Spleen (tissue), 11 donors: ENCODE results near the gene TPPP3. TPM values are rescaled to one million over a fixed set of nuclear protein-coding genes. Genes with fewer than 3 reads are reported as not detected.

Source experiments
- DNase-seq: peaks from one replicate; pipeline ENCODE4 v3.0.0-alpha.2; 2020
- H3K27ac ChIP-seq, 8 donors: fragments of 200-600 bp; sonication (generic) in 7 of 8; 1 replicate in 4 of 8; 2 replicates in 4 of 8; pipeline versions ENCODE4 v1.5.0 to v1.8.0; 2016 to 2021; ENCODE audit warnings: inconsistent platforms in 4 of 8, mild to moderate bottlenecking in 4 of 8, moderate library complexity in 1 of 8
- H3K27me3 ChIP-seq, 7 donors: fragments of 200-600 bp; sonication (generic) in 6 of 7; replicated peaks in 1 of 7; 1 replicate in 4 of 7; 2 replicates in 3 of 7; pipeline versions ENCODE4 v1.5.0 to v1.8.0; 2016 to 2021; ENCODE audit warnings: inconsistent platforms in 3 of 7, mild to moderate bottlenecking in 1 of 7
- H3K36me3 ChIP-seq, 6 donors: fragments of 200-600 bp; sonication (generic) in 5 of 6; 1 replicate in 4 of 6; 2 replicates in 2 of 6; pipeline versions ENCODE4 v1.5.0 to v1.8.0; 2016 to 2021; ENCODE audit warnings: inconsistent platforms in 2 of 6
- H3K4me1 ChIP-seq, 6 donors: fragments of 200-600 bp; sonication (generic) in 5 of 6; 1 replicate in 3 of 6; 2 replicates in 3 of 6; pipeline versions ENCODE4 v1.5.0 to v1.8.0; 2016 to 2021; ENCODE audit warnings: inconsistent platforms in 3 of 6
- H3K4me3 ChIP-seq, 8 donors: fragments of 200-600 bp; sonication (generic) in 7 of 8; 1 replicate in 4 of 8; 2 replicates in 4 of 8; pipeline versions ENCODE4 v1.5.0 to v1.8.0; 2016 to 2021; ENCODE audit warnings: inconsistent platforms in 4 of 8, mild to moderate bottlenecking in 4 of 8, moderate library complexity in 2 of 8
- H3K9me3 ChIP-seq, 8 donors: fragments of 200-600 bp; sonication (generic) in 7 of 8; 1 replicate in 4 of 8; 2 replicates in 4 of 8; pipeline versions ENCODE4 v1.5.0 to v1.8.0; 2016 to 2021; ENCODE audit warnings: inconsistent platforms in 4 of 8
- POLR2A ChIP-seq, 3 donors: fragments of 450-650 bp; IDR thresholded peaks; one replicate each; pipeline ENCODE4 v1.5.1; 2017; ENCODE audit warnings: antibody characterized with exemption in 3 of 3, mild to moderate bottlenecking in 1 of 3
- POLR2AphosphoS5 ChIP-seq, 3 donors: sonication (generic); formaldehyde crosslinking; IDR thresholded peaks; one replicate each; pipeline ENCODE4 v1.5.1; 2017; ENCODE audit warnings: antibody characterized with exemption in 3 of 3
- WGBS, 5 donors: extraction: QIAGEN DNeasy Blood & Tissue Kit in 3 of 5; methylation state at CpG; one replicate each; pipeline versions ENCODE4 v1.1.5 to v1.1.7; 2013 to 2018; 5-methylcytosine and 5-hydroxymethylcytosine counted together
- intact Hi-C: fragments of 100-400 bp; cut with DNase I; formaldehyde crosslinking; loops from one replicate; pipeline ENCODE4 v1.15.0; 2023; ENCODE audit warnings: low total_unique reads
- polyA plus RNA-seq, 3 donors: library from polyadenylated mRNA; stranded (reverse); fragments of 200-250 nt; gene quantifications; one replicate each; pipeline ENCODE4 v1.2.1, GENCODE V29; 2013
- total RNA-seq, 7 donors: library from RNA; depleted of rRNA in 3 of 7; stranded (reverse); fragments of >200 nt in 3 of 7; fragmentation: NEBNext Ultra II Directional in 4 of 7; extraction: Animal tissue kit (Norgen Biotek cat#: 25700) in 4 of 7; gene quantifications; one replicate each; pipeline versions ENCODE4 v1.1.0 to v1.2.1, GENCODE V29; 2016 to 2021
- TF ChIP-seq, protein P1 (sequence below), 11 experiments: fragments of 200-600 bp in 7 of 11; fragments of 450-650 bp in 4 of 11; sonication (generic) in 4 of 11; IDR thresholded peaks in 8 of 11; conservative IDR thresholded peaks in 3 of 11; 1 replicate in 7 of 11; 2 replicates in 4 of 11; pipeline versions ENCODE4 v1.4.0 to v1.8.0; 2016 to 2021; ENCODE audit warnings: antibody characterized with exemption in 11 of 11, inconsistent platforms in 4 of 11, mild to moderate bottlenecking in 1 of 11
- donor health status: healthy with polysubstance abuse.
- donor health status: DM: no; HTN: no; CAD: no; lungs with moderate emphysema.
- donor health status: DM: no; HTN: no; CAD: no.
- donor health status: Bipolar disorder and iron deficiency.
- donor health status: healthy.
- donor health status: DM: no; HTN: no; CAD: no.
- donor health status: DM: yes; HTN: yes; CAD: no.

Gene TPPP3
- total and polyA plus RNA-seq, 10 donors: 2.5 to 13.9 (median 8.6) TPM

DNA sequence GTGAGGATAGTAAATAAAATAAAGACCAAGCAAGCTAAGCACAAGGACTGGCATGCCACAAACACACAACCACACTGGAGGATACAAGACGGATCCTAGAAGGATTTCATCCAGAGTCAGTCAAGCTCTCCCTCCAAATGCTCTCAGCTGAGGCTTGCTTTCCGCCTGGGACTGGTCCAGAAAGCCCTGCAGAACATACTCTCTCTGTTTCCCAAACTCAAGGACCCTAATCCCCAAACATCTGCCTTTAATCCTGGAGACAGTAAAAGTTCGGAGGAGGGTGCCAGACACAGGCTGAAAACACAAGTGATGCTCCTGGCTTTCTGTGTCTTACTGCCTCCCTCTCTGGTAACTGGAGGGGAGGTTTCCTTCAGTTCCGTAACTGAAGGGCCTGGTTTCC, 32.3 kb upstream of the TPPP3 start:
- WGBS, 5 donors: 83 to 95% (median 90%) methylated on average over 4 of the region's 4 CpGs
- TF ChIP-seq POLR2AphosphoS5 (IDR thresholded peaks at IDR 0.05) (no peak), POLR2A (IDR thresholded peaks at IDR 0.05) (no peak)
- TF ChIP-seq, protein P1, sequence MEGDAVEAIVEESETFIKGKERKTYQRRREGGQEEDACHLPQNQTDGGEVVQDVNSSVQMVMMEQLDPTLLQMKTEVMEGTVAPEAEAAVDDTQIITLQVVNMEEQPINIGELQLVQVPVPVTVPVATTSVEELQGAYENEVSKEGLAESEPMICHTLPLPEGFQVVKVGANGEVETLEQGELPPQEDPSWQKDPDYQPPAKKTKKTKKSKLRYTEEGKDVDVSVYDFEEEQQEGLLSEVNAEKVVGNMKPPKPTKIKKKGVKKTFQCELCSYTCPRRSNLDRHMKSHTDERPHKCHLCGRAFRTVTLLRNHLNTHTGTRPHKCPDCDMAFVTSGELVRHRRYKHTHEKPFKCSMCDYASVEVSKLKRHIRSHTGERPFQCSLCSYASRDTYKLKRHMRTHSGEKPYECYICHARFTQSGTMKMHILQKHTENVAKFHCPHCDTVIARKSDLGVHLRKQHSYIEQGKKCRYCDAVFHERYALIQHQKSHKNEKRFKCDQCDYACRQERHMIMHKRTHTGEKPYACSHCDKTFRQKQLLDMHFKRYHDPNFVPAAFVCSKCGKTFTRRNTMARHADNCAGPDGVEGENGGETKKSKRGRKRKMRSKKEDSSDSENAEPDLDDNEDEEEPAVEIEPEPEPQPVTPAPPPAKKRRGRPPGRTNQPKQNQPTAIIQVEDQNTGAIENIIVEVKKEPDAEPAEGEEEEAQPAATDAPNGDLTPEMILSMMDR (IDR thresholded peaks at IDR 0.05 in 8 of 11, conservative IDR thresholded peaks at IDR 0.05 in 3 of 11): no peak
- Histone ChIP-seq H3K27me3 (peaks cover 0 to 48% (median 14%) of the 10 kb centered on the region in 7 donors), H3K4me3 (no peak overlapping the region), H3K9me3 (no peaks in the 10 kb centered on the region), H3K4me1 (peaks cover 13 to 30% (median 25%) of the 10 kb centered on the region in 6 donors), H3K36me3 (no peaks in the 10 kb centered on the region), H3K27ac (no peak overlapping the region)
- no peak for DNase-seq
- intact Hi-C loops: loop anchor here (5.0 kb wide), 1 partner anchor 37 kb away; no protein-coding TSS in a partner anchor

DNA sequence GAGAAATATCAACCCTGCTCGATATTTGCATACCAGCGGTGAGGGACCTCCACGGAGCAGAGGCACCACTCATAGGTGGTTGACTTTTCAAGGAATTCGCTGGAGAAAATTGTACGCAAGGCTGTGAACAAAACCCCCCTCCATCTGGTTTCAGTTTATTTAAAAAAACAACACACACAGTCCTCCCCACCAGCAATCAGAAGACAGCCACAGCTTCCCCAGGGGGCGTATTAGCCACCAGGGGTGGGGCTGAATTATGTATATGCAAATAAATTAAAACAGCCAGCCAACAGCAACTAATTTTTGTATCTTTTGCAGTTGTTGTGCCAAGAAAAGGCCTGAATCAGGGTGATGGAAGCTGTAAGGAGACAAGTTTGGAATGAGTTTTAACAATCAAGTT, 31.8 kb upstream of the TPPP3 start:
- TF ChIP-seq, protein P1 (IDR thresholded peaks at IDR 0.05 in 8 of 11, conservative IDR thresholded peaks at IDR 0.05 in 3 of 11): no peak
- TF ChIP-seq POLR2A (IDR thresholded peaks at IDR 0.05): no peak
- TF ChIP-seq POLR2AphosphoS5 (IDR thresholded peaks at IDR 0.05): no peak
- Histone ChIP-seq H3K27me3 (peaks cover 0 to 43% (median 9%) of the 10 kb centered on the region in 7 donors), H3K9me3 (no peaks in the 10 kb centered on the region), H3K4me1 (peaks cover 8 to 25% (median 20%) of the 10 kb centered on the region in 6 donors), H3K27ac (no peak overlapping the region), H3K36me3 (no peaks in the 10 kb centered on the region), H3K4me3 (no peak overlapping the region)
- 59 to 69% (median 66%) methylated on average over 6 of the region's 6 CpGs for WGBS, 5 donors
- intact Hi-C loops: loop anchor here (5.0 kb wide), 1 partner anchor 37 kb away; no protein-coding TSS in a partner anchor
- DNase-seq: no peak

DNA sequence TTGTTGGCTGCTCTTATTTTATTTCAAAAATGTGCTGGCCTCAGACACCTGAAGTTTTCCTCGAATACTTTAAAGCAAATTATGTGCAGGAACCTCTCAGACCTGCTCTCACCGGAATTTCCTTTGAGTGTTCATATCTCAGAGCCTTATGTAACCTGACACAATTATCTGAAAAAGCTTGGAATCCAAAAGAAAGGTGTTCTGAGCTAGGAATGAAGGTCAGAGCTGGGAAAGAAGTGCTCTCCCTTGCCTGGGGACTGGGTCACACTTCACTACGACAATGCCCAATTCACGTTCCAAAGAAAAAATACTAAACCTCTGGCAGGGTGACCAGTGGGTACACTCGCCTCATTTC, 30.9 kb upstream of the TPPP3 start:
- H3K9me3 ChIP-seq: no peaks in the 10 kb centered on the region

DNA sequence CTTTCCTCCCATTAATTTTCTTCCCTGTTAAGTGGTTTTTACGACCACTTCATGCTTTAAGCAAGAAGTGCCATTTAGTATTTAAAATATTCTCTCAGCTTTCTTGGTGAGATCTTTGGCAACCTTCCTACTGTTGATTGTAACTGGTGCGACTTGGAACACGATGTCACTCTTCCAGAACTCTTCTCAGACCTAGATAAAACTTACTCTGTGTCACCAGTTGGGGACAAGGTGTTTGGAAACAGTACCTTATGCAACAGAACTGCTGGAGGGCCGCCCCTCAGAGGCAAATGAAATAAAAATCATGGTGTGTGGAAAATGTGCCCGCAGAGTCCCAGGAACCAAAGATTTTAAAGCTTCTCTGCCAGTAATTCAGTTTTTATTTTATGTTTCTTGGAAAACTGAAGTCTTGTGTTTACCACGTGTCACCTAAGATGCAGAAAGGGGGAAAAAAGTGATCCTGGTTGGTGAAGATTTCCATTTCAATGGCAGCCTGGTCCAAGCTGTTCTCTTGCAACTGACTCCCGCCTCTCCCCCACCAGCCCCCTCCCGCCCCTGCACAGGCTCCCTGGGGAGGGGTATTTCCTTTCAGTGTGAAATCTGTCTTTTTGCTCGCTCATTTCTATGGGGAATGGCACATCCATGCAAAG, 30.4 kb upstream of the TPPP3 start:
- no peak overlapping the region for H3K27ac ChIP-seq
- no peak for DNase-seq
- H3K27me3 ChIP-seq: peaks cover 0 to 30% (median 0%) of the 10 kb centered on the region in 7 donors
- WGBS, 5 donors: 50 to 60% (median 54%) methylated on average over 9 of the region's 9 CpGs
- no peaks in the 10 kb centered on the region for H3K36me3 ChIP-seq
- no peaks in the 10 kb centered on the region for H3K9me3 ChIP-seq
- intact Hi-C loops: no loop called here
- TF ChIP-seq, protein P1 (IDR thresholded peaks at IDR 0.05 in 8 of 11, conservative IDR thresholded peaks at IDR 0.05 in 3 of 11): no peak
- TF ChIP-seq POLR2A (IDR thresholded peaks at IDR 0.05) (no peak), POLR2AphosphoS5 (IDR thresholded peaks at IDR 0.05) (no peak)
- peaks cover 3 to 11% (median 8%) of the 10 kb centered on the region in 6 donors for H3K4me1 ChIP-seq
- no peak overlapping the region for H3K4me3 ChIP-seq

More for the DNA sequence above, 30.9 kb upstream of the TPPP3 start:
- Histone ChIP-seq H3K27ac (no peak overlapping the region), H3K36me3 (no peaks in the 10 kb centered on the region), H3K4me3 (no peak overlapping the region), H3K27me3 (peaks cover 0 to 35% (median 1%) of the 10 kb centered on the region in 7 donors), H3K4me1 (peaks cover 3 to 16% (median 11%) of the 10 kb centered on the region in 6 donors)
- WGBS, 5 donors: 60 to 73% (median 70%) methylated on average over 5 of the region's 5 CpGs
- intact Hi-C loops: no loop called here
- TF ChIP-seq POLR2AphosphoS5 (IDR thresholded peaks at IDR 0.05) (no peak), POLR2A (IDR thresholded peaks at IDR 0.05) (no peak)
- TF ChIP-seq, protein P1 (IDR thresholded peaks at IDR 0.05 in 8 of 11, conservative IDR thresholded peaks at IDR 0.05 in 3 of 11): no peak
- no peak for DNase-seq
